Ovary (tissue), 9 donors: ENCODE results near the gene SLC43A1. TPM values are rescaled to one million over a fixed set of nuclear protein-coding genes. Genes with fewer than 3 reads are reported as not detected.

ENCODE experiments used
- DNase-seq, 5 donors: peaks; one replicate each; pipeline ENCODE4 v3.0.0-alpha.2; 2019 to 2020
- H3K27ac ChIP-seq, 2 donors: fragments of 200-600 bp; one replicate each; pipeline versions ENCODE4 v1.5.1 to v1.8.0; 2019 to 2022
- H3K27me3 ChIP-seq: fragments of 200-600 bp; one replicate; pipeline ENCODE4 v1.8.0; 2022
- H3K36me3 ChIP-seq: fragments of 200-600 bp; sonication (generic); one replicate; pipeline ENCODE4 v1.5.1; 2019
- H3K4me1 ChIP-seq: one replicate; pipeline ENCODE4 v1.8.1; 2013; ENCODE audit warnings: mild to moderate bottlenecking, moderate library complexity; ENCODE audit not compliant: insufficient read depth
- H3K4me3 ChIP-seq: fragments of 200-600 bp; sonication (generic); one replicate; pipeline ENCODE4 v1.5.1; 2017
- H3K9me3 ChIP-seq, 2 donors: fragments of 200-600 bp in 1 of 2; sonication (generic) in 1 of 2; one replicate each; pipeline versions ENCODE4 v1.5.1 to v1.8.1; 2013 to 2019; ENCODE audit warnings: mild to moderate bottlenecking in 1 of 2, moderate library complexity in 1 of 2
- EP300 ChIP-seq: sonication (generic); formaldehyde crosslinking; IDR thresholded peaks from one replicate; pipeline ENCODE4 v1.6.1; 2017; ENCODE audit warnings: antibody characterized with exemption
- POLR2A ChIP-seq: fragments of 450-650 bp; IDR thresholded peaks from one replicate; pipeline ENCODE4 v1.6.1; 2017; ENCODE audit warnings: antibody characterized with exemption, mild to moderate bottlenecking, moderate library complexity
- WGBS, 3 donors: extraction: QIAGEN DNeasy Blood & Tissue Kit in 1 of 3; methylation state at CpG; one replicate each; pipeline versions ENCODE4 v1.1.5 to v1.1.7; 2013 to 2017; 5-methylcytosine and 5-hydroxymethylcytosine counted together
- intact Hi-C, 4 donors: fragments of 100-400 bp; cut with DNase I; formaldehyde crosslinking; loops; one replicate each; pipeline versions ENCODE4 v1.11.0 to v1.15.1; 2022 to 2023
- polyA plus RNA-seq, 2 donors: library from polyadenylated mRNA; stranded (reverse); fragments of 200-250 nt in 1 of 2; fragments of 350-450 nt in 1 of 2; fragmentation: Illumina TruSeq in 1 of 2; extraction: RNeasy Lipid Tissue Mini Kit (QIAGEN cat#74804) in 1 of 2; gene quantifications; one replicate each; pipeline ENCODE4 v1.2.3, GENCODE V29; 2013 to 2014
- total RNA-seq, 7 donors: library from RNA; depleted of rRNA in 2 of 7; stranded (reverse); fragments of >200 nt in 2 of 7; fragmentation: NEBNext Ultra II Directional in 3 of 7; extraction: Animal tissue kit (Norgen Biotek cat#: 25700) in 3 of 7; gene quantifications; one replicate each; pipeline versions ENCODE4 v1.1.0 to v1.2.4, GENCODE V29; 2016 to 2023
- TF ChIP-seq, protein P1 (sequence below), 3 donors: fragments of 450-650 bp in 2 of 3; fragments of 200-600 bp in 1 of 3; IDR thresholded peaks; one replicate each; pipeline versions ENCODE4 v1.5.1 to v1.8.0; 2016 to 2022; ENCODE audit warnings: antibody characterized with exemption in 3 of 3, mild to moderate bottlenecking in 1 of 3
- donor health status: DM: no; HTN: no; CAD: no; lungs with moderate emphysema.
- donor health status: DM: no; HTN: no; CAD: no.
- donor health status: Bipolar disorder and iron deficiency.
- donor health status: DM: yes; HTN: yes; CAD: no.
- donor health status: DM: no; HTN: no; CAD: no.
- donor health status: DM: yes; HTN: yes; CAD: no.

The SLC43A1 gene
- total and polyA plus RNA-seq, 9 donors = 11.5 to 30.4 (median 18.6) TPM

- TF ChIP-seq EP300 (no peak), POLR2A (no peak)
- TF ChIP-seq, protein P1, sequence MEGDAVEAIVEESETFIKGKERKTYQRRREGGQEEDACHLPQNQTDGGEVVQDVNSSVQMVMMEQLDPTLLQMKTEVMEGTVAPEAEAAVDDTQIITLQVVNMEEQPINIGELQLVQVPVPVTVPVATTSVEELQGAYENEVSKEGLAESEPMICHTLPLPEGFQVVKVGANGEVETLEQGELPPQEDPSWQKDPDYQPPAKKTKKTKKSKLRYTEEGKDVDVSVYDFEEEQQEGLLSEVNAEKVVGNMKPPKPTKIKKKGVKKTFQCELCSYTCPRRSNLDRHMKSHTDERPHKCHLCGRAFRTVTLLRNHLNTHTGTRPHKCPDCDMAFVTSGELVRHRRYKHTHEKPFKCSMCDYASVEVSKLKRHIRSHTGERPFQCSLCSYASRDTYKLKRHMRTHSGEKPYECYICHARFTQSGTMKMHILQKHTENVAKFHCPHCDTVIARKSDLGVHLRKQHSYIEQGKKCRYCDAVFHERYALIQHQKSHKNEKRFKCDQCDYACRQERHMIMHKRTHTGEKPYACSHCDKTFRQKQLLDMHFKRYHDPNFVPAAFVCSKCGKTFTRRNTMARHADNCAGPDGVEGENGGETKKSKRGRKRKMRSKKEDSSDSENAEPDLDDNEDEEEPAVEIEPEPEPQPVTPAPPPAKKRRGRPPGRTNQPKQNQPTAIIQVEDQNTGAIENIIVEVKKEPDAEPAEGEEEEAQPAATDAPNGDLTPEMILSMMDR (IDR thresholded peaks at IDR 0.05) = no peak
- WGBS, 3 donors = 90% methylated on average over 4 of the region's 4 CpGs
- no peaks in the 10 kb centered on the region for H3K36me3 ChIP-seq
Measured at GRCh38 chr11:57504511-57504910, 11.0 kb downstream of the SLC43A1 start.

GRCh38 chr11:57502870-57503269 is 12.6 kb downstream of the SLC43A1 start:
- Histone ChIP-seq H3K4me3 (no peak overlapping the region), H3K36me3 (no peaks in the 10 kb centered on the region), H3K9me3 (no peaks in the 10 kb centered on the region), H3K27ac (no peak overlapping the region), H3K27me3 (no peaks in the 10 kb centered on the region), H3K4me1 (peaks cover 15% of the 10 kb centered on the region)
- TF ChIP-seq EP300 (no peak), POLR2A (no peak)
- TF ChIP-seq, protein P1 (IDR thresholded peaks at IDR 0.05) = no peak
- intact Hi-C loops = no loop called here
- DNase-seq = no peak

More at GRCh38 chr11:57504511-57504910, 11.0 kb downstream of the SLC43A1 start:
- no peak for DNase-seq
- H3K9me3 ChIP-seq = no peaks in the 10 kb centered on the region
- intact Hi-C loops = no loop called here
- peaks cover 13% of the 10 kb centered on the region for H3K4me1 ChIP-seq
- no peak overlapping the region for H3K4me3 ChIP-seq
- no peak overlapping the region for H3K27ac ChIP-seq
- H3K27me3 ChIP-seq = no peaks in the 10 kb centered on the region

DNA sequence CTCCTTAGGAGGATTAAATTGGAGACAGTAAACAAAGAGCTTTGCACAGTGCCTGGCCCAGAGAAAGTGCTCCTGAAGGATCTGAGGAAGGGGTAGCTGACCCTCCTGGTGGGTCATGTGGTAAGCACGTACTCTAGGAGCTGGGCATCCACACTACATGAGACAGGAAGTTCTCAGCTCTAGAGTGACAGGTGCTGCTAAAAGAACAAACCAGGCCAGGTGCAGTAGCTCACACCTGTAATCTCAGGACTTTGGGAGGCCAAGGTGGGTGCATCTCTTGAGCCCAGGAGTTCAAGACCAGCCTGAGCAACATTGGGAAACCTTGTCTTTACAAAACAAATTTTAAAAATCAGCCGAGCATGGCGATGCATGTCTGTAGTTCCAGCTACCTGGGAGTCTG is 13.1 kb downstream of the SLC43A1 start:
- Histone ChIP-seq H3K27me3 (no peaks in the 10 kb centered on the region), H3K36me3 (no peaks in the 10 kb centered on the region), H3K27ac (peak overlapping the region in 1 of 2 donors; percentile 48), H3K9me3 (no peaks in the 10 kb centered on the region), H3K4me3 (no peak overlapping the region), H3K4me1 (peaks cover 15% of the 10 kb centered on the region)
- 94 to 98% (median 96%) methylated on average over 3 of the region's 3 CpGs for WGBS, 3 donors
- no peak for DNase-seq
- intact Hi-C loops = no loop called here
- TF ChIP-seq EP300 (no peak), POLR2A (no peak)
- TF ChIP-seq, protein P1 (IDR thresholded peaks at IDR 0.05) = no peak

- Histone ChIP-seq H3K27ac (peak overlapping the region in 1 of 2 donors; percentile 48), H3K4me1 (peaks cover 15% of the 10 kb centered on the region), H3K4me3 (no peak overlapping the region), H3K27me3 (no peaks in the 10 kb centered on the region), H3K36me3 (no peaks in the 10 kb centered on the region), H3K9me3 (no peaks in the 10 kb centered on the region)
- TF ChIP-seq, protein P1 (IDR thresholded peaks at IDR 0.05) = no peak
- TF ChIP-seq POLR2A (no peak), EP300 (no peak)
- 66 to 77% (median 70%) methylated on average over 4 of the region's 4 CpGs for WGBS, 3 donors
- no peak for DNase-seq
- intact Hi-C loops = loop anchor here in 1 of 4 donors (2.0 kb wide), 1 partner anchor 29 kb away; the partner anchor contains the start of gene TIMM10
Measured at GRCh38 chr11:57501953-57502352, 13.5 kb downstream of the SLC43A1 start.
